Stimulated activated naive CD8-positive, alpha-beta T cell treated with anti-CD3 and anti-CD28 coated beads, Interleukin-15, Interleukin-2, amounts not matched to agents 100 U/mL and 50 U/mL, for 24 hours (primary cell): ENCODE measurements around the gene AGPAT4.
"Not testable (repeated sequence)": the region's sequence is repeated elsewhere in the genome, so short reads cannot be mapped to it uniquely, and the experiment has no call there.

Source experiments
- ATAC-seq: fragments of 150-1000 bp; cut with Tn5 transposase; one replicate; pipeline ENCODE4 v1.10.0; 2021
- DNase-seq: peaks from one replicate; pipeline ENCODE4 v3.0.0; 2021

Gene AGPAT4

GRCh38 chr6:161138543-161139303 is 135.1 kb downstream of the AGPAT4 start:
- ATAC-seq: no peak
- no peak for DNase-seq

- ATAC-seq (no peak), DNase-seq (no peak)
Measured at GRCh38 chr6:161137839-161138542, 135.9 kb downstream of the AGPAT4 start.

- DNase-seq (no peak), ATAC-seq (no peak)
Measured at GRCh38 chr6:161137320-161137719, 136.5 kb downstream of the AGPAT4 start.

GRCh38 chr6:161136655-161137054 is 137.2 kb downstream of the AGPAT4 start:
- no peak for DNase-seq
- no peak for ATAC-seq

- no peak for ATAC-seq
Measured at GRCh38 chr6:161135695-161136591, 137.9 kb downstream of the AGPAT4 start.

GRCh38 chr6:161134550-161135298 is 139.1 kb downstream of the AGPAT4 start:
- ATAC-seq: no peak
- no peak for DNase-seq

More at GRCh38 chr6:161135695-161136591, 137.9 kb downstream of the AGPAT4 start:
- DNase-seq: no peak

GRCh38 chr6:161133963-161134362 is 139.9 kb downstream of the AGPAT4 start:
- ATAC-seq: no peak
- DNase-seq: no peak

GRCh38 chr6:161132384-161132783 is 141.5 kb downstream of the AGPAT4 start:
- DNase-seq: no peak
- no peak for ATAC-seq

- ATAC-seq: no peak
- DNase-seq: no peak
Measured at GRCh38 chr6:161130967-161131766, 142.7 kb downstream of the AGPAT4 start.

- DNase-seq (no peak), ATAC-seq (no peak)
Measured at GRCh38 chr6:161130541-161130940, 143.3 kb downstream of the AGPAT4 start.

GRCh38 chr6:161128680-161129196 is 145.1 kb downstream of the AGPAT4 start:
- peak; percentile 67 for ATAC-seq

GRCh38 chr6:161128230-161128629 is 145.6 kb downstream of the AGPAT4 start:
- peak; percentile 24 for ATAC-seq
- DNase-seq: no peak

More at GRCh38 chr6:161128680-161129196, 145.1 kb downstream of the AGPAT4 start:
- DNase-seq: peak; percentile 31

GRCh38 chr6:161127071-161127740 is 146.7 kb downstream of the AGPAT4 start:
- no peak for ATAC-seq
- DNase-seq: no peak

GRCh38 chr6:161125591-161125990 is 148.3 kb downstream of the AGPAT4 start:
- ATAC-seq: no peak

GRCh38 chr6:161123319-161123718 is 150.5 kb downstream of the AGPAT4 start:
- not testable (repeated sequence) for ATAC-seq, DNase-seq

More at GRCh38 chr6:161125591-161125990, 148.3 kb downstream of the AGPAT4 start:
- DNase-seq: no peak

- ATAC-seq (no peak), DNase-seq (no peak)
Measured at GRCh38 chr6:161117942-161118341, 155.9 kb downstream of the AGPAT4 start.

- no peak for DNase-seq
- ATAC-seq: no peak
Measured at GRCh38 chr6:161117308-161117707, 156.6 kb downstream of the AGPAT4 start.

- DNase-seq (no peak), ATAC-seq (no peak)
Measured at GRCh38 chr6:161116554-161116953, 157.3 kb downstream of the AGPAT4 start.

GRCh38 chr6:161115468-161115867 is 158.4 kb downstream of the AGPAT4 start:
- no peak for ATAC-seq

GRCh38 chr6:161111261-161111660 is 162.6 kb downstream of the AGPAT4 start:
- ATAC-seq: no peak
- DNase-seq: no peak

More at GRCh38 chr6:161115468-161115867, 158.4 kb downstream of the AGPAT4 start:
- DNase-seq: no peak
